Forelimb muscle (tissue), 1 donor: ENCODE measurements around the gene SNX6. TPM values are rescaled to one million over a fixed set of nuclear protein-coding genes. Genes with fewer than 3 reads are reported as not detected.
"Not testable (repeated sequence)": the region's sequence is repeated elsewhere in the genome, so short reads cannot be mapped to it uniquely, and the experiment has no call there.

Source experiments
- DNase-seq: peaks from one replicate; pipeline ENCODE4 v3.0.0-alpha.2; 2013; ENCODE audit warnings: low read depth
- polyA plus RNA-seq: library from polyadenylated mRNA; unstranded; fragments of 120-200 nt; gene quantifications from one replicate; pipeline ENCODE4 v1.2.1, GENCODE V29; 2013; ENCODE audit not compliant: insufficient read length

SNX6 gene
- polyA plus RNA-seq, 1 donor, result 68.1 TPM

- DNase-seq, result not testable (repeated sequence)
Observed at GRCh38 chr14:34521071-34521470, 108.9 kb downstream of the SNX6 start.

- not testable (repeated sequence) for DNase-seq
Observed at GRCh38 chr14:34520304-34520970, 109.5 kb downstream of the SNX6 start.

Other genes with a start within 250 kb of the SNX6 start
- 21.6 TPM for gene SPTSSA, start 167.9 kb downstream of the SNX6 start, polyA plus RNA-seq
- gene EAPP, start 90.4 kb downstream of the SNX6 start, polyA plus RNA-seq, result 32.0 TPM
- gene CFL2, start 84.4 kb upstream of the SNX6 start, polyA plus RNA-seq, result 818 TPM
- gene BAZ1A, start 245.2 kb upstream of the SNX6 start, polyA plus RNA-seq, result 18.4 TPM